Hepatocyte (in vitro differentiated cells): Measurements from ENCODE around the gene ZNF208. TPM values are rescaled to one million over a fixed set of nuclear protein-coding genes. Genes with fewer than 3 reads are reported as not detected.

ENCODE experiments used
- DNase-seq: peaks from one replicate; pipeline ENCODE4 v3.0.0-alpha.2; 2016; ENCODE audit warnings: low spot score
- H2AFZ ChIP-seq: fragments of 200-600 bp; sonication (generic); 2 replicates; pipeline ENCODE4 v1.6.0; 2016; ENCODE audit warnings: antibody characterized with exemption, mild to moderate bottlenecking
- H3K27ac ChIP-seq: fragments of 200-600 bp; sonication (generic); 2 replicates; pipeline ENCODE4 v1.5.1; 2016; ENCODE audit warnings: mild to moderate bottlenecking
- H3K27me3 ChIP-seq: fragments of 200-600 bp; sonication (generic); 2 replicates; pipeline ENCODE4 v1.6.1; 2016
- H3K36me3 ChIP-seq: fragments of 200-600 bp; sonication (generic); replicated peaks from 2 replicates; pipeline ENCODE4 v1.5.1; 2016; ENCODE audit warnings: low read depth; ENCODE audit not compliant: insufficient read depth
- H3K4me1 ChIP-seq: fragments of 200-600 bp; sonication (generic); 2 replicates; pipeline ENCODE4 v1.5.1; 2016; ENCODE audit warnings: mild to moderate bottlenecking, moderate library complexity; ENCODE audit not compliant: insufficient read depth
- H3K4me2 ChIP-seq: fragments of 200-600 bp; sonication (generic); 2 replicates; pipeline ENCODE4 v1.6.0; 2016
- H3K4me3 ChIP-seq: fragments of 200-600 bp; sonication (generic); 2 replicates; pipeline ENCODE4 v1.5.1; 2016; ENCODE audit warnings: mild to moderate bottlenecking
- H3K79me2 ChIP-seq: fragments of 200-600 bp; sonication (generic); 2 replicates; pipeline ENCODE4 v1.6.0; 2017; ENCODE audit warnings: mild to moderate bottlenecking
- H3K9me2 ChIP-seq: fragments of 200-600 bp; sonication (generic); replicated peaks from 2 replicates; pipeline ENCODE4 v1.6.0; 2017; ENCODE audit warnings: mild to moderate bottlenecking; ENCODE audit not compliant: insufficient read depth
- H3K9me3 ChIP-seq: fragments of 200-600 bp; sonication (generic); 2 replicates; pipeline ENCODE4 v1.5.1; 2016; ENCODE audit warnings: low read depth, mild to moderate bottlenecking
- H4K20me1 ChIP-seq: fragments of 200-600 bp; sonication (generic); 2 replicates; pipeline ENCODE4 v1.6.0; 2016; ENCODE audit warnings: mild to moderate bottlenecking; ENCODE audit not compliant: insufficient read depth, poor library complexity, severe bottlenecking
- EZH2 ChIP-seq: fragments of 200-600 bp; sonication (generic); IDR thresholded peaks from 2 replicates; pipeline ENCODE4 v1.6.1; 2016; ENCODE audit warnings: antibody characterized with exemption, mild to moderate bottlenecking, borderline replicate concordance
- EZH2phosphoT487 ChIP-seq: fragments of 200-600 bp; sonication (generic); IDR thresholded peaks from one replicate; pipeline ENCODE4 v1.6.1; 2018; ENCODE audit warnings: antibody characterized with exemption, mild to moderate bottlenecking, low read depth, moderate library complexity; ENCODE audit not compliant: unreplicated experiment, severe bottlenecking
- WGBS: methylation state at CpG from one replicate; pipeline ENCODE4 v1.1.6; 2016; ENCODE audit warnings: low lambda C conversion rate; ENCODE audit errors: missing lambda C conversion rate; 5-methylcytosine and 5-hydroxymethylcytosine counted together
- polyA plus RNA-seq: library from polyadenylated mRNA; unstranded; fragments of >200 nt; fragmentation: Nextera tagmentation; extraction: Ambion mirVana; gene quantifications from 2 replicates; pipeline ENCODE4 v1.2.1, GENCODE V29; 2016
- total RNA-seq: library from RNA; depleted of rRNA; stranded (reverse); fragments of >200 nt; gene quantifications from 2 replicates; pipeline ENCODE4 v1.2.3, GENCODE V29; 2014
- TF ChIP-seq, protein P1 (sequence below): fragments of 200-600 bp; sonication (generic); IDR thresholded peaks from 2 replicates; pipeline ENCODE4 v1.5.1; 2016; ENCODE audit warnings: antibody characterized with exemption, mild to moderate bottlenecking; ENCODE audit not compliant: poor library complexity

The ZNF208 gene
- total and polyA plus RNA-seq, 2 experiments from 2014 or later, result not detected

DNA sequence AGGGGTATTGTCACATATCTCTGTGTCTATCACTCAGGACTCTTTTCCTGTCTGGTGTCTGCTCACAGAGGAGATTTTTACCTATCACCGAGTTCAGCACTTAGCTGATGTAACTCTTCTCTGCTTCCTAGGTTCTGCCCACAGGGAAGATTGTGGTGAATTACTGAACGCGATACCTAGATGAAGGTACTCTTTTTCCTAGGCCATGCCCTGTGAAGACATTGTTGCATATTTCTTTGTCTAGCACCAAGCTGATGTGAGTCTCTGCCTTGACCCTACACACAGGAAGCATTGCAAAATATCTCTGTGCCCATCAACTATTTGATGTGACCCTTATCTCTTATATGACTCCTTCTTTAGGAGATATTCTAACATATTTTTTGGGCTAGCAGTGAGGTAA, 102.7 kb downstream of the ZNF208 start:
- Histone ChIP-seq H3K9me3 (no peaks in the 10 kb centered on the region), H3K79me2 (no peaks in the 10 kb centered on the region), H3K4me1 (no peaks in the 10 kb centered on the region), H2AFZ (no peak overlapping the region), H3K4me2 (no peak overlapping the region), H3K4me3 (no peak overlapping the region), H3K27ac (no peak overlapping the region), H3K27me3 (no peaks in the 10 kb centered on the region), H4K20me1 (no peaks in the 10 kb centered on the region), H3K9me2 (no peaks in the 10 kb centered on the region), H3K36me3 (no peaks in the 10 kb centered on the region)
- WGBS, result 78% methylated on average over 3 of the region's 3 CpGs
- DNase-seq, result no peak
- TF ChIP-seq, protein P1, sequence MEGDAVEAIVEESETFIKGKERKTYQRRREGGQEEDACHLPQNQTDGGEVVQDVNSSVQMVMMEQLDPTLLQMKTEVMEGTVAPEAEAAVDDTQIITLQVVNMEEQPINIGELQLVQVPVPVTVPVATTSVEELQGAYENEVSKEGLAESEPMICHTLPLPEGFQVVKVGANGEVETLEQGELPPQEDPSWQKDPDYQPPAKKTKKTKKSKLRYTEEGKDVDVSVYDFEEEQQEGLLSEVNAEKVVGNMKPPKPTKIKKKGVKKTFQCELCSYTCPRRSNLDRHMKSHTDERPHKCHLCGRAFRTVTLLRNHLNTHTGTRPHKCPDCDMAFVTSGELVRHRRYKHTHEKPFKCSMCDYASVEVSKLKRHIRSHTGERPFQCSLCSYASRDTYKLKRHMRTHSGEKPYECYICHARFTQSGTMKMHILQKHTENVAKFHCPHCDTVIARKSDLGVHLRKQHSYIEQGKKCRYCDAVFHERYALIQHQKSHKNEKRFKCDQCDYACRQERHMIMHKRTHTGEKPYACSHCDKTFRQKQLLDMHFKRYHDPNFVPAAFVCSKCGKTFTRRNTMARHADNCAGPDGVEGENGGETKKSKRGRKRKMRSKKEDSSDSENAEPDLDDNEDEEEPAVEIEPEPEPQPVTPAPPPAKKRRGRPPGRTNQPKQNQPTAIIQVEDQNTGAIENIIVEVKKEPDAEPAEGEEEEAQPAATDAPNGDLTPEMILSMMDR, result no peak
- TF ChIP-seq EZH2, result no peak
- TF ChIP-seq EZH2phosphoT487, result no peak

DNA sequence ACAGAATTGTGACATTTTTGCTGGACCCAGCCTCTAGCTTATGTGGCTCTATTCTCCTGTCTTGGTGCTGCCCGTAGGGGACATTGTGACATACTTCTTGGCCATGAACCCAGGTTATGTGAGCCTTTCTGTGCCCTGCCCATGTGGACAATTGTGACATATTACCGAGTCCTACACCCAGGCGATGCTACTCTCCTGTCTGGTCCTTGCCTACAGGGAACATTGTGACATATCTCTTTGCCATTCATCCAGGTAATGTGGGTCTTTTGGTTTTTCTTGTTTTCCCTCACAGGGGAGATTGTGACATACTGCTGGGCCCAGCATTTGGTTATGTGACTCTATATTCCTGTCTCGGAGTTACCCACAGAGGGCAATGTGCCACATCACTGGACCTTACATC, 103.2 kb downstream of the ZNF208 start:
- H3K4me3 ChIP-seq, result no peak overlapping the region
- TF ChIP-seq EZH2, result no peak
- TF ChIP-seq, protein P1, result no peak
- no peak for TF ChIP-seq EZH2phosphoT487
- no peak overlapping the region for H3K4me2 ChIP-seq
- H3K27me3 ChIP-seq, result no peaks in the 10 kb centered on the region
- H3K27ac ChIP-seq, result no peak overlapping the region
- H3K9me2 ChIP-seq, result no peaks in the 10 kb centered on the region
- H2AFZ ChIP-seq, result no peak overlapping the region
- no peak for DNase-seq
- no peaks in the 10 kb centered on the region for H3K36me3 ChIP-seq
- H4K20me1 ChIP-seq, result no peaks in the 10 kb centered on the region
- no peaks in the 10 kb centered on the region for H3K4me1 ChIP-seq
- no peaks in the 10 kb centered on the region for H3K9me3 ChIP-seq
- no peaks in the 10 kb centered on the region for H3K79me2 ChIP-seq
- 80% methylated on average over 4 of the region's 4 CpGs for WGBS

DNA sequence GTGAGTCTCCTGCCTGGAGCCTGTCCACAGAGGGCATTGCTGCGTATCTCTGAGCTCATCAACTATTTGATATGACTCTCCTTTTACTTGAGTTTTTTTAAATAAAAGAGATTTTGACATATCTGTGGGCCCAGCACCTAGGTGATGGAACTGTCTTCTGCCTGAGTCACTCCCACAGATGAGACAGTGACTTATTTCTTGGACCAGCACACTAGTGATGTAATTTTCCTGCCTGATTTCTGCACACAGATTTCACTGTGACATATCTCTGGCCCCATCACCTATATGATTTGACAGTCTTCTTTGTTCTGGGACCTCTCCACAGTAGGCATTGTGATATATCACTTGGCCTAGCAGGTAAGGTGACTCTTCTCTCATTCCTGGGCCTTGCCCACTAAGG, 108.2 kb downstream of the ZNF208 start:
- Histone ChIP-seq H3K4me1 (no peaks in the 10 kb centered on the region), H2AFZ (no peak overlapping the region), H3K27ac (no peak overlapping the region), H3K79me2 (no peaks in the 10 kb centered on the region), H3K9me3 (no peaks in the 10 kb centered on the region), H3K36me3 (no peaks in the 10 kb centered on the region), H3K9me2 (no peaks in the 10 kb centered on the region), H3K4me3 (no peak overlapping the region), H4K20me1 (no peaks in the 10 kb centered on the region), H3K27me3 (no peaks in the 10 kb centered on the region), H3K4me2 (no peak overlapping the region)
- TF ChIP-seq EZH2phosphoT487 (no peak), EZH2 (no peak)
- TF ChIP-seq, protein P1, result no peak
- no peak for DNase-seq
- WGBS, result 44% methylated on average over 1 of the region's 1 CpG

DNA sequence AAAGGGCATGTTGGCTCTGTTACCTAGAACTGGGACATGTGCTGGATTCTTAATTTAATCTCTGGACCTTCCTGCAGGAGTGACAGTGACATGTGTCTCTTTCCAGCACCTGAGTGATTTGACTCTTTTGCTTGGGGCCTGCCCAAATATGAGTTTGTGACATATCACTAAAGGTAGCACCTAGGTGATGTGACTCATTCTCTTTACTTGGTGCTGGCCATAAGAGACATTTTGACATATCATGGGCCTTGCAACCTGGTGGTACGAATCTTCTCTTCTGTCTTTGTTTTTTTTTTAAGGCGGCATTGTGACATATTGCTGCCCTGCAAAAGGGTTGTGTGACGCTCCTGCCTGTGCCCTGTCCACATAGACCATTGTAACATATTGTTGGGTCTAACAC, 108.9 kb downstream of the ZNF208 start:
- Histone ChIP-seq H2AFZ (no peak overlapping the region), H3K36me3 (no peaks in the 10 kb centered on the region), H3K4me1 (no peaks in the 10 kb centered on the region), H3K9me2 (no peaks in the 10 kb centered on the region), H3K4me3 (no peak overlapping the region), H3K9me3 (no peaks in the 10 kb centered on the region), H3K79me2 (no peaks in the 10 kb centered on the region), H3K27me3 (no peaks in the 10 kb centered on the region), H3K4me2 (no peak overlapping the region), H3K27ac (no peak overlapping the region), H4K20me1 (no peaks in the 10 kb centered on the region)
- WGBS, result 55% methylated on average over 3 of the region's 3 CpGs
- TF ChIP-seq EZH2, result no peak
- no peak for TF ChIP-seq EZH2phosphoT487
- TF ChIP-seq, protein P1, result no peak
- no peak for DNase-seq
